ENCODE measurements around the gene LY6G5B.

DNA sequence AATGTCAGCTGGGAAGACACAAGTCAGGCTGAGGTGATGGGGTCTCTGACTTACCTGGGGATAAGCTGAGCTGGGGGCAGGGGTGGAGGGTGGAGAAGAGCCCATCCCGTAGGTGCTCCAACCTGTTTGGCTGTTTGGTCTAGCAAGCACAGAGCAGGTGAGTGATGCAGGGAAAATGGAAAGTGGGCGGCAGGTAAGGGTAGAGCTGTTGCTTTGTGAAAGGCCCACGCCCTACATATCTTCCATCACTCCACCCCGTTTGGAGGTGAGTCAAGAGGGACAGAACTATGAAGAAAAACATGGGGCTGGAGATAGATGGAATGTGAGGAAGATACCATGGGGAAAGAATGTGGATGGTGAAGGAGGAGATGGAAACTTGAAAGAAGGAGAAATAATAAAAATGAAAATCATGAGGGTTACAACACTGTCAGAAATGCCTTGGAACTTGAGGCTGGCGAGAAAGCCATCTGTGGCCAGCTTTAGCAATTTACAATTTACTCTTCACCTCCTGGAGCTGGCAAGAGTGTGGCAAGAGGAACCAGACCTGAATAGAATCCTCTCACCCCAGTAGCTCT, 50.5 kb downstream of the LY6G5B start:
- no peak for TF ChIP-seq POLR2A (IDR thresholded peaks at IDR 0.05)
- TF ChIP-seq, protein P1, sequence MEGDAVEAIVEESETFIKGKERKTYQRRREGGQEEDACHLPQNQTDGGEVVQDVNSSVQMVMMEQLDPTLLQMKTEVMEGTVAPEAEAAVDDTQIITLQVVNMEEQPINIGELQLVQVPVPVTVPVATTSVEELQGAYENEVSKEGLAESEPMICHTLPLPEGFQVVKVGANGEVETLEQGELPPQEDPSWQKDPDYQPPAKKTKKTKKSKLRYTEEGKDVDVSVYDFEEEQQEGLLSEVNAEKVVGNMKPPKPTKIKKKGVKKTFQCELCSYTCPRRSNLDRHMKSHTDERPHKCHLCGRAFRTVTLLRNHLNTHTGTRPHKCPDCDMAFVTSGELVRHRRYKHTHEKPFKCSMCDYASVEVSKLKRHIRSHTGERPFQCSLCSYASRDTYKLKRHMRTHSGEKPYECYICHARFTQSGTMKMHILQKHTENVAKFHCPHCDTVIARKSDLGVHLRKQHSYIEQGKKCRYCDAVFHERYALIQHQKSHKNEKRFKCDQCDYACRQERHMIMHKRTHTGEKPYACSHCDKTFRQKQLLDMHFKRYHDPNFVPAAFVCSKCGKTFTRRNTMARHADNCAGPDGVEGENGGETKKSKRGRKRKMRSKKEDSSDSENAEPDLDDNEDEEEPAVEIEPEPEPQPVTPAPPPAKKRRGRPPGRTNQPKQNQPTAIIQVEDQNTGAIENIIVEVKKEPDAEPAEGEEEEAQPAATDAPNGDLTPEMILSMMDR (IDR thresholded peaks at IDR 0.05) = no peak

Data from sigmoid colon (tissue), 3 donors.